H1 (cell line): ENCODE measurements around the gene UBA6. TPM values are rescaled to one million over a fixed set of nuclear protein-coding genes. Genes with fewer than 3 reads are reported as not detected.

ENCODE experiments used
- CTCF ChIA-PET: fragments of 300-600 bp; sonication (Branson Sonifier 250); formaldehyde crosslinking; loops from one replicate; lab custom pipeline; 2021; ENCODE audit not compliant: partially characterized antibody; lab: Charles Lee
- POLR2A ChIA-PET: fragments of 300-600 bp; sonication (Branson Sonifier 250); formaldehyde crosslinking; loops from one replicate; lab custom pipeline; 2021; ENCODE audit warnings: inconsistent platforms; ENCODE audit not compliant: partially characterized antibody; lab: Charles Lee
- DNase-seq, 2 experiments: peaks; one replicate each; pipeline versions ENCODE4 v3.0.0 to v3.0.0-alpha.2; 2010 to 2022; ENCODE audit warnings: low spot score in 2 of 2, low read depth in 1 of 2, mixed read lengths in 1 of 2
- FAIRE-seq: peaks from 2 replicates; lab custom pipeline; 2011; peaks lifted over from hg19 to GRCh38; lab: Jason Lieb, UNC
- H2AFZ ChIP-seq: 2 replicates; pipeline ENCODE4 v1.8.1; 2012; ENCODE audit warnings: low read length, inconsistent platforms
- H2AK5ac ChIP-seq: 2 replicates; pipeline ENCODE4 v1.6.1; 2013; ENCODE audit warnings: low read depth, low read length
- H2BK120ac ChIP-seq: replicated peaks from 2 replicates; pipeline ENCODE3; 2013; ENCODE audit warnings: low read depth, low read length, inconsistent platforms
- H2BK12ac ChIP-seq: 2 replicates; pipeline ENCODE4 v1.6.1; 2013; ENCODE audit warnings: low read depth, low read length
- H2BK15ac ChIP-seq: 2 replicates; pipeline ENCODE4 v1.6.1; 2013; ENCODE audit warnings: low read length
- H2BK20ac ChIP-seq: 2 replicates; pipeline ENCODE4 v1.6.1; 2013; ENCODE audit warnings: low read length
- H2BK5ac ChIP-seq: 2 replicates; pipeline ENCODE4 v1.6.1; 2013; ENCODE audit warnings: low read depth, low read length
- H3K14ac ChIP-seq: 2 replicates; pipeline ENCODE4 v1.6.1; 2013; ENCODE audit warnings: inconsistent platforms; ENCODE audit not compliant: insufficient read length
- H3K18ac ChIP-seq: 2 replicates; pipeline ENCODE4 v1.6.1; 2013; ENCODE audit warnings: low read length; ENCODE audit errors: extremely low read depth
- H3K23ac ChIP-seq: 2 replicates; pipeline ENCODE4 v1.6.1; 2013; ENCODE audit warnings: inconsistent platforms; ENCODE audit not compliant: insufficient read length
- H3K23me2 ChIP-seq: 2 replicates; pipeline ENCODE4 v1.6.1; 2013; ENCODE audit warnings: low read depth, low read length
- H3K27ac ChIP-seq: 2 replicates; pipeline ENCODE4 v1.6.1; 2011; ENCODE audit warnings: low read depth, low read length, inconsistent platforms
- H3K27me3 ChIP-seq, 4 experiments: replicated peaks in 1 of 4; 1 replicate in 1 of 4; 2 replicates in 3 of 4; pipeline versions ENCODE4 v1.6.1 to v1.8.1; 2011 to 2013; ENCODE audit warnings: low read length in 3 of 4, mild to moderate bottlenecking in 3 of 4, inconsistent platforms in 2 of 4, mixed read lengths in 2 of 4, moderate library complexity in 1 of 4; ENCODE audit not compliant: control insufficient read depth in 3 of 4, insufficient read depth in 3 of 4; ENCODE audit errors: extremely low read depth in 1 of 4
- H3K36me3 ChIP-seq, 4 experiments: 2 replicates each; pipeline versions ENCODE4 v1.6.1 to v1.8.1; 2011 to 2013; ENCODE audit warnings: mild to moderate bottlenecking in 4 of 4, low read length in 3 of 4, moderate library complexity in 2 of 4, control low read depth in 1 of 4, inconsistent platforms in 1 of 4; ENCODE audit not compliant: insufficient read depth in 4 of 4, control insufficient read depth in 2 of 4
- H3K4ac ChIP-seq: replicated peaks from 2 replicates; pipeline ENCODE3; 2013; ENCODE audit warnings: low read length, low read depth, mixed read lengths, inconsistent platforms; ENCODE audit not compliant: insufficient read length
- H3K4me1 ChIP-seq, 4 experiments: replicated peaks in 1 of 4; 1 replicate in 1 of 4; 2 replicates in 3 of 4; pipeline versions ENCODE4 v1.6.1 to v1.8.1; 2011 to 2013; ENCODE audit warnings: low read length in 3 of 4, inconsistent platforms in 2 of 4, mixed read lengths in 1 of 4; ENCODE audit not compliant: insufficient read depth in 4 of 4, control insufficient read depth in 3 of 4
- H3K4me2 ChIP-seq, 2 experiments: 2 replicates each; pipeline versions ENCODE4 v1.6.1 to v1.8.1; 2011 to 2013; ENCODE audit warnings: low read depth in 2 of 2, low read length in 2 of 2, control low read depth in 1 of 2, inconsistent platforms in 1 of 2, mild to moderate bottlenecking in 1 of 2; ENCODE audit not compliant: insufficient read depth in 1 of 2
- H3K4me3 ChIP-seq, 4 experiments: fragments of 200-600, 300-600 bp in 1 of 4; sonication (generic), shearing (Covaris generic), sonication (Bioruptor Twin) in 1 of 4; 2 replicates each; pipeline versions ENCODE4 v1.5.1 to v1.8.1; 2011 to 2016; ENCODE audit warnings: low read length in 4 of 4, low read depth in 3 of 4, control low read depth in 2 of 4, inconsistent platforms in 2 of 4, mild to moderate bottlenecking in 2 of 4, mixed read lengths in 1 of 4, moderate library complexity in 1 of 4; ENCODE audit not compliant: insufficient read depth in 2 of 4; ENCODE audit errors: extremely low read depth in 1 of 4
- H3K56ac ChIP-seq: replicated peaks from 2 replicates; pipeline ENCODE3; 2013; ENCODE audit warnings: low read depth, mild to moderate bottlenecking, mixed read lengths, low read length, inconsistent platforms; ENCODE audit not compliant: insufficient read length
- H3K79me1 ChIP-seq: 2 replicates; pipeline ENCODE4 v1.6.1; 2013; ENCODE audit warnings: low read depth, low read length, control low read depth
- H3K79me2 ChIP-seq, 2 experiments: 2 replicates each; pipeline versions ENCODE4 v1.6.1 to v1.8.1; 2012 to 2013; ENCODE audit warnings: low read length in 2 of 2, mild to moderate bottlenecking in 2 of 2, inconsistent platforms in 1 of 2; ENCODE audit not compliant: insufficient read depth in 2 of 2, control insufficient read depth in 1 of 2
- H3K9ac ChIP-seq, 4 experiments: replicated peaks in 1 of 4; 1 replicate in 1 of 4; 2 replicates in 3 of 4; pipeline versions ENCODE4 v1.6.1 to v1.8.1; 2011 to 2013; ENCODE audit warnings: low read depth in 3 of 4, low read length in 3 of 4, control low read depth in 2 of 4, mild to moderate bottlenecking in 2 of 4, moderate library complexity in 2 of 4, inconsistent platforms in 1 of 4; ENCODE audit errors: extremely low read depth in 1 of 4
- H3K9me3 ChIP-seq, 2 experiments: 2 replicates each; pipeline versions ENCODE4 v1.6.1 to v1.8.1; 2012 to 2013; ENCODE audit warnings: mild to moderate bottlenecking in 2 of 2, moderate library complexity in 2 of 2, control low read depth in 1 of 2, inconsistent platforms in 1 of 2, low read depth in 1 of 2, low read length in 1 of 2, mixed read lengths in 1 of 2; ENCODE audit not compliant: insufficient read depth in 2 of 2
- H4K20me1 ChIP-seq, 2 experiments: replicated peaks in 1 of 2; 2 replicates each; pipeline versions ENCODE3 to v1.8.1; 2011 to 2013; ENCODE audit warnings: inconsistent platforms in 2 of 2, low read length in 2 of 2, mild to moderate bottlenecking in 1 of 2; ENCODE audit not compliant: insufficient read depth in 2 of 2, control insufficient read depth in 1 of 2
- H4K5ac ChIP-seq: 2 replicates; pipeline ENCODE4 v1.6.1; 2013; ENCODE audit warnings: low read length, low read depth, mixed read lengths, inconsistent platforms; ENCODE audit not compliant: insufficient read length
- H4K8ac ChIP-seq: 2 replicates; pipeline ENCODE4 v1.8.0; 2013; ENCODE audit warnings: mild to moderate bottlenecking, moderate library complexity, low read length, inconsistent platforms; ENCODE audit not compliant: insufficient read depth; ENCODE audit errors: extremely low read depth
- H4K91ac ChIP-seq: replicated peaks from 2 replicates; pipeline ENCODE3; 2013; ENCODE audit warnings: low read length, mixed read lengths, inconsistent platforms; ENCODE audit not compliant: insufficient read length
- KDM5A ChIP-seq: fragments of 200-600 bp; IDR thresholded peaks from 2 replicates; pipeline ENCODE4 v1.7.1; 2012; ENCODE audit warnings: mild to moderate bottlenecking, low read length, inconsistent platforms, mixed read lengths
- WGBS, 2 experiments: shearing (Covaris generic) in 1 of 2; methylation state at CpG; one replicate each; pipeline versions ENCODE4 v1.1.6 to v1.1.7; 2013 to 2015; ENCODE audit warnings: low lambda C conversion rate in 2 of 2, mixed read lengths in 2 of 2, inconsistent platforms in 1 of 2, low coverage in 1 of 2, missing lambda C conversion rate in 1 of 2; ENCODE audit not compliant: insufficient replicate concordance in 2 of 2, insufficient coverage in 1 of 2, insufficient read length in 1 of 2; ENCODE audit errors: extremely low coverage in 1 of 2, missing lambda C conversion rate in 1 of 2; 5-methylcytosine and 5-hydroxymethylcytosine counted together
- polyA plus RNA-seq, 7 experiments: library from polyadenylated mRNA; depleted of rRNA in 3 of 7; stranded (reverse) in 5 of 7; unstranded in 2 of 7; fragments of >200 nt in 5 of 7; fragments of 200-250 nt in 2 of 7; gene quantifications; 1 replicate in 5 of 7; 2 replicates in 1 of 7; 4 replicates in 1 of 7; pipeline versions ENCODE4 v1.2.1 to v1.2.3, GENCODE V29; 2011 to 2013; ENCODE audit warnings: missing spikeins in 2 of 7, mixed read lengths in 2 of 7
- total RNA-seq: library from RNA; stranded (reverse); fragmentation: NEBNext Ultra II Directional; extraction: Animal tissue kit (Norgen Biotek cat#: 25700); gene quantifications from 2 replicates; pipeline ENCODE4 v1.2.1, GENCODE V29; 2021
- TF ChIP-seq, protein P1 (sequence below): IDR thresholded peaks from 2 replicates; pipeline ENCODE4 v1.6.1; 2012; ENCODE audit warnings: inconsistent platforms

UBA6 gene
- total and polyA plus RNA-seq, 2 of the 8 experiments (the other 6 are each of a cell fraction or from before 2014, with no cell fraction given), result 17.4 to 74.3 TPM

DNA sequence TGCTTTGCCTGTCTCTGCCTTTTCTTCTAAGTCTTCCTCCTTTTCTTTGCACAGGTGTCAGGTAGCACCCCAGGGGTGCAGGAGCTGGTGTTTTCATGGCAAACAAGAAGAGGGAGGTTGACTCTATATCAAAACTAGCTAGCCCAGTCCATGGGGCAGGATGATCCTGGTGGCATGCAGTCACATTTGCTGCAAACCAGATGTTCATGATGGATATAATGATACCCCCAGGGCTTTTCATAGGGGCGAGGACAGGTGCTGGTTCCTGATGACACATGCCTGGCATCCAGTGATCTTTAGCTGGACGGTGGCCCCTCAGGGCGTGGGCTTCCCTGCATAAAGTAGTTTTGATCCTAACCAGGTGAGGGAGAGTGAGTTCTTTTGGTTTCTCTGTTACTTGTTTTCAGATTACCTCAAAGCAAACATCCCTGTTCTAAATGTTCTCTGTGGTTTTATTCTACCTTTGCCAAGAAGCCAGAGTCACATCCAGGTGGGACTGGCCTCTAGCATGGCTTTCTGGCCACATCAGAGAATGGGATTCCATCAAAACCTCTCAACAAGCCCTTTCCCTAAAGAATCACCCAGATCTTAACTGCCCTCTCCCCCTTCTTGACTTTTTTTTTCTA lies 11.2 kb upstream of the UBA6 start:
- Histone ChIP-seq H3K4me2 (0 out of 4 replicates have a peak overlapping the region, but pooled peaks have one; percentile 7 to 21), H2BK20ac (no peak overlapping the region), H3K36me3 (no peaks in the 10 kb centered on the region), H2BK120ac (no peak overlapping the region), H3K23ac (no peak overlapping the region), H2AK5ac (no peak overlapping the region), H2BK15ac (no peak overlapping the region), H3K27ac (no peak overlapping the region), H3K9ac (no peak overlapping the region), H2BK12ac (no peak overlapping the region), H4K20me1 (no peaks in the 10 kb centered on the region), H3K4me1 (peaks cover 5 to 17% (median 11%) of the 10 kb centered on the region in 4 experiments; a peak in 6 of 7 replicates), H3K23me2 (no peaks in the 10 kb centered on the region), H3K9me3 (no peaks in the 10 kb centered on the region; a peak in 1 of 4 replicates), H4K5ac (no peak overlapping the region), H3K56ac (no peak overlapping the region), H3K79me1 (no peaks in the 10 kb centered on the region; the same call in 1 of the 2 replicates), H3K79me2 (peaks cover 0 to 27% of the 10 kb centered on the region in 2 experiments; a peak in 3 of 4 replicates), H4K8ac (no peak overlapping the region; the same call in 1 of the 2 replicates), H3K18ac (no peak overlapping the region), H2BK5ac (no peak overlapping the region), H3K14ac (no peak overlapping the region), H4K91ac (no peak overlapping the region), H3K4me3 (no peak overlapping the region), H3K27me3 (no peaks in the 10 kb centered on the region), H3K4ac (no peak overlapping the region), H2AFZ (no peak overlapping the region)
- no peak for DNase-seq
- 78% methylated on average over 3 of the region's 3 CpGs; no CpG with 5 or more reads in 1 of the 2 experiments for WGBS, 2 experiments
- CTCF ChIA-PET, result interaction anchor here (1.6 to 4.9 kb wide), 3 partner anchors 12 to 33 kb away, joined by 3 to 21 read pairs (median 4); no protein-coding TSS in a partner anchor
- POLR2A ChIA-PET, result interaction anchor here (0.8 to 2.5 kb wide), 3 partner anchors 9 to 12 kb away, joined by 3 to 8 read pairs (median 3); partner anchors contain the start of gene UBA6
- FAIRE-seq, result no peak
- no peak for TF ChIP-seq KDM5A
- TF ChIP-seq, protein P1, sequence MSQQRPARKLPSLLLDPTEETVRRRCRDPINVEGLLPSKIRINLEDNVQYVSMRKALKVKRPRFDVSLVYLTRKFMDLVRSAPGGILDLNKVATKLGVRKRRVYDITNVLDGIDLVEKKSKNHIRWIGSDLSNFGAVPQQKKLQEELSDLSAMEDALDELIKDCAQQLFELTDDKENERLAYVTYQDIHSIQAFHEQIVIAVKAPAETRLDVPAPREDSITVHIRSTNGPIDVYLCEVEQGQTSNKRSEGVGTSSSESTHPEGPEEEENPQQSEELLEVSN, result no peak
